ENCODE results near the gene KLHL25.

The KLHL25 gene

DNA sequence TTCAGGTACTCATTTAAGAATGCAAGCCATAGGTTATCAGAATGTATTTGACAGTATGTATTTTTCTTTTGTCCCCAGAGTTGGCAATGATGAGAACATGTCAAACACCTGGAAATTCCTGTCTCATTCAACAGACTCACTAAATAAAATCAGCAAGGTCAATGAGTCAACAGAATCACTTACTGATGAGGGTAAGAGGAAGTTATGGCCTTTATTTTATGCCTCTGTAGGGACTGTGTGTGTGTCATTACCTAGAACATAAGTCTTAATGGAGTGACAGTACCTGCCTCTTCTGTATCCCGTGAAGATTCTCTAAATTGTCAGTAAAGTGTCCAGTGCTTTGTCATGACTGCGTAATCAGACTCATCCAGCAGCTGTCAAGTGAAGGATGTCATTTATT, 77.5 kb downstream of the KLHL25 start:
- DNase-seq (ENCODE audit: low read depth): no peak

DNA sequence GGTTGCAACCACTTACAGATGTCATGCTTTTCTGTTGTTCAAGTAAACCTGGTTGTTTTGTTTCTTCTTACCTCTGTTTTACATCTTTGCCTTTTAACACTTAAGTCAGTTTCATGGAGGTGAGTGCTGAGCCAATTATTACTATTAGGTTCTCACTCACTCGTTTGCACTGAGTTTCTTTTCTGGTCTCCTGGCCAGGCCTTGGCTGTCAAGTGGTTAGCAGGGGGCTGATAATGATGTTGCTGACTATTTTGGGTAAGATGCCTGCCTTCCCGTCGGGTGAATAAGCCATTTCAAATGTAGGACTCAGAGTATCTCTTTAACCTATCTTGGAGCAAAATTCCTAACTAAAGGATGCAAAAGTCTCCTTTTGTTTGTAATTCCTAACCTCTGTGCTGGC, 78.5 kb downstream of the KLHL25 start:
- no peak for DNase-seq (ENCODE audit: low read depth)

DNA sequence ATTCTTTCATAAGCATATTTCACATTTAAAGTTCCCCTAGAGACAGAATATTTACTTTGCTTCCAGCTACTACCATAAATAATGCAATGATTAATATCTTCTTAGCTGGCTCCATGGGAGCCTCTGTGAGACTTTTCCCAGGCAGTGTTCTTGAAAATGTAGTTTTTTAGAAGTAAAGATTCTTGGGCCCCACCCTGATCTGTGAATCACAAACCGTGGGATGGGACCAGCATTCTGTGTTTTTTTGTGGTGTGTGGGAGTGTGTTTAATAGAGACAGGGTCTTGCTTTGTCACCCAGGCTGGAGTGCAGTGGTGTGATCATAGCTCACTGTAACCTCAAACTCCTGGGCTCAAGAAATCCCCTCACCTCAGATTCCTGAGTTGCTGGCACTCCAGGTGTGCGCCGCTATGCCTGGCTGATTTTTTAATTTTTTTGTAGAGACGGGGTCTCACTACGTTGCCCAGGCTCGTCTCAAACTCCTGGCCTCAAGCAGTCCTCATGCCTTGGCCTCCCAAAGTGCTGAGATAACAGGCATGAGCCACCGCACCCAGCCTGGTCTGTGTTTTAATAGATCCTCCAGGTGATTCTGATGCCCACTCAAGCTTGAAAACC, 83.0 kb downstream of the KLHL25 start:
- DNase-seq (ENCODE audit: low read depth): no peak

DNA sequence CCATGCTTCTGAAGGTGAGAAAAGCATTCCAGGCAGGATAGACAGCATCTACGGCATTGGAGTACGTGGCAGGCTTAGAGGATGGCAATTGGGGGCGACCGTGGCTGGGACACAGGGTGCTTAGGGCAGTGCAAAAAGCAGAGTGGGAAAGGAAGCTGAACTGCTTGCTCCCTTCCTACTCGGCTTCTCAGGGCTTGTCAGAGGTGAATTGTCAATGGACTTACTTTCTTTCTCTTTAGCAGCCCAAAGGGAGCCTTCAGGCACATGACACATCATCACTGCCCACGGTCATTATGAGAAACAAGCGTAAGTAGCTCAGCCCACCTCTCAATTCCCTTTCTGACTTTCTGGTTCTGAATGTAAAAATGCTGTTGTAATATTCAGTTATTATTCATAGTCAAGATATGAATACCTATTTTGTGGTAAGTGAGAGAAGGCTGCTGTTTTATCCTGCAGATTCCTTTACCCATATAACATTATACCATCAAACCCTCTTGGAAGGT, 84.3 kb downstream of the KLHL25 start:
- no peak for DNase-seq (ENCODE audit: low read depth)
